ENCODE results near the gene ALPL.
"Not testable (repeated sequence)": the region's sequence is repeated elsewhere in the genome, so short reads cannot be mapped to it uniquely, and the experiment has no call there.

Gene ALPL

GRCh38 chr1:21564521-21565095, 55.4 kb downstream of the ALPL start:
- H3K9ac ChIP-seq: 0 out of 22 replicates have a peak overlapping the region, but pooled peaks of 2 of the 11 experiments have one; percentile 10 to 14
- no peak overlapping the region for H3K27ac ChIP-seq
- TF ChIP-seq Cebpa-rat (IDR thresholded peaks at IDR 0.05): no peak
- peaks cover 0 to 40% (median 0%) of the 10 kb centered on the region in 11 experiments; a peak in 5 of 22 replicates for H3K27me3 ChIP-seq
- H3K4me1 ChIP-seq: peaks cover 18 to 52% (median 45%) of the 10 kb centered on the region in 10 experiments; a peak in 19 of 20 replicates
- H3K36me3 ChIP-seq: no peaks in the 10 kb centered on the region
- H3K4me2 ChIP-seq: peak overlapping the region; percentile 10 to 82 (median 72); a peak in 20 of 22 replicates
- H3K9me3 ChIP-seq (replicated peaks in 1 of 11): no peaks in the 10 kb centered on the region
- no peak overlapping the region for H3K4me3 ChIP-seq
- peaks cover 0 to 13% (median 0%) of the 10 kb centered on the region in 11 experiments; a peak in 4 of 22 replicates for H4K20me1 ChIP-seq

GRCh38 chr1:21565285-21565684, 56.1 kb downstream of the ALPL start:
- Histone ChIP-seq H3K4me3 (no peak overlapping the region), H3K27ac (no peak overlapping the region), H4K20me1 (peaks cover 0 to 13% (median 0%) of the 10 kb centered on the region in 11 experiments; a peak in 4 of 22 replicates), H3K27me3 (peaks cover 0 to 33% (median 0%) of the 10 kb centered on the region in 11 experiments; a peak in 5 of 22 replicates), H3K9ac (no peak overlapping the region), H3K4me2 (peak overlapping the region in 2 of 11 experiments; percentile 75 to 82; a peak in 1 of 22 replicates), H3K36me3 (no peaks in the 10 kb centered on the region), H3K9me3 (replicated peaks in 1 of 11) (no peaks in the 10 kb centered on the region), H3K4me1 (peaks cover 18 to 53% (median 48%) of the 10 kb centered on the region in 10 experiments; a peak in 19 of 20 replicates)
- no peak for TF ChIP-seq Cebpa-rat (IDR thresholded peaks at IDR 0.05)

DNA sequence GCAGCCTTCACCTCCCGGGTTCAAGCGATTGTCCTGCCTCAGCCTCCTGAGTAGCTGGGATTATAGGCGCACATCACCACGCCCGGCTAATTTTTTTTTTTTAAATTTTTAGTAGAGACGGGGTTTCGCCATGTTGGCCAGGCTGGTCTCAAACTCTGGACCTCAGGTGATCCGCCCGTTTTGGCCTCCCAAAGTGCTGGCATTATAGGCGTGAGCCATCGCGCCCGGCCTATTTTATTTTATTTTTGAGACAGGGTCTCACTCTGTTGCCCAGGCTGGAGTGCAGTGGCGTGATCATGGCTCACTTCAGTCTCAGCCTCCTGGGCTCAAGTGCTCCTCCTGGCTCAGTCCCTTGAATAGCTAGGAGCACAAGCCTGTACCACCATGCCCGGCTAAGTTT, 57.1 kb downstream of the ALPL start:
- Histone ChIP-seq H3K4me2 (peak overlapping the region in 6 of 11 experiments; percentile 61 to 80 (median 75); a peak in 8 of 22 replicates), H4K20me1 (peaks cover 0 to 13% (median 0%) of the 10 kb centered on the region in 11 experiments; a peak in 3 of 22 replicates), H3K4me1 (peaks cover 18 to 53% (median 48%) of the 10 kb centered on the region in 10 experiments; a peak in 19 of 20 replicates), H3K27me3 (peaks cover 0 to 29% (median 0%) of the 10 kb centered on the region in 11 experiments; a peak in 5 of 22 replicates)
- not testable (repeated sequence) for H3K9me3 ChIP-seq (replicated peaks in 1 of 11); H3K9ac ChIP-seq; H3K27ac ChIP-seq; H3K4me3 ChIP-seq; H3K36me3 ChIP-seq

DNA sequence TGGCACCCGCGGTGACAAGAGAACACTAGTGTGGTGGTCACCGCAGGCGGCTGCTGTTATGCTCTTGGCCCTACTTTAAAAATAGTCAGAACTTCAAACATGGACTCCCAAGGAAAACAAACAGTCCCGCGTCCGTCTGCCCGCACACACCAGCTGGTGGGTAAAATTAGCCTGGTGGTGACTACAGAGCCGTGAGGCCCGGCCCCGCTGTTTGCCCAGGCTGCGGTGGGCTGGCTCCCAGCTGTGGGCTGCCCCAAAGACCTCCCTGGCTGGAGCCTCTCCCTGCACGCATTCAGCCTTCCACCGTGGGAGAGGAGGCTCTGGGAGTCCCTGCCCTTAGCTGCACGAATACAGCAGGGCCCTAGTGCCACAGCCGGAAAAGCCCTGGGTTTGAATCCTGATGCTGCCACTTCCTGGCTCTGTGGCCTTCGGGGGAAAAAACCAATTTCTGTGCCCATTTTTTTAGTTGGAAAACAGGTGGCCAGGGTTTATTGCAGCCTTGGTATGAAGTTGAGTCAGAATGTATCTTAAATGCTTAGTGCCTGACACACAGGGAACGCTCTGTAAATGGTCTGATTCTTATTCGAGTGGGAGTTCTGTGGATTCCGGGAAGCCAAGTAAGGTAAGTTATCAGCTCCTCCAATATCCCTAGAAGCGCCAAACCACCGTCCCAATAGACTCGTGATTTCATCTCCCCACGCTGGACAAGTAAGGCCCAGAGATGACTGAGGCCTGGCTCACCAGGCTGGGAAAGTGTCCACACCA, 58.2 kb downstream of the ALPL start:
- no peak for TF ChIP-seq Cebpa-rat (IDR thresholded peaks at IDR 0.05)
- H3K4me3 ChIP-seq: no peak overlapping the region
- peak overlapping the region in 10 of 11 experiments; percentile 5 to 80 (median 73); a peak in 18 of 22 replicates for H3K4me2 ChIP-seq
- peak overlapping the region in 3 of 11 experiments; percentile 17 to 35 (median 24); a peak in 3 of 22 replicates for H3K9ac ChIP-seq
- H3K27me3 ChIP-seq: peaks cover 0 to 29% (median 0%) of the 10 kb centered on the region in 11 experiments; a peak in 5 of 22 replicates
- no peaks in the 10 kb centered on the region for H3K36me3 ChIP-seq
- H3K27ac ChIP-seq: no peak overlapping the region
- peaks cover 0 to 9% (median 0%) of the 10 kb centered on the region in 11 experiments; a peak in 2 of 22 replicates for H3K9me3 ChIP-seq (replicated peaks in 1 of 11)
- peaks cover 0 to 13% (median 0%) of the 10 kb centered on the region in 11 experiments; a peak in 3 of 22 replicates for H4K20me1 ChIP-seq
- H3K4me1 ChIP-seq: peaks cover 18 to 53% (median 48%) of the 10 kb centered on the region in 10 experiments; a peak in 19 of 20 replicates

GRCh38 chr1:21568006-21568746, 59.0 kb downstream of the ALPL start:
- Histone ChIP-seq H3K9ac (no peak overlapping the region), H3K4me3 (no peak overlapping the region), H3K4me2 (peak overlapping the region; percentile 5 to 80 (median 71); a peak in 20 of 22 replicates), H3K27me3 (peaks cover 0 to 29% (median 0%) of the 10 kb centered on the region in 11 experiments; a peak in 5 of 22 replicates), H3K4me1 (peaks cover 18 to 53% (median 48%) of the 10 kb centered on the region in 10 experiments; a peak in 19 of 20 replicates), H3K36me3 (no peaks in the 10 kb centered on the region), H4K20me1 (peaks cover 0 to 13% (median 0%) of the 10 kb centered on the region in 11 experiments; a peak in 2 of 22 replicates), H3K9me3 (replicated peaks in 1 of 11) (peaks cover 0 to 9% (median 0%) of the 10 kb centered on the region in 11 experiments; a peak in 2 of 22 replicates), H3K27ac (no peak overlapping the region)
- TF ChIP-seq Cebpa-rat (IDR thresholded peaks at IDR 0.05): no peak

DNA sequence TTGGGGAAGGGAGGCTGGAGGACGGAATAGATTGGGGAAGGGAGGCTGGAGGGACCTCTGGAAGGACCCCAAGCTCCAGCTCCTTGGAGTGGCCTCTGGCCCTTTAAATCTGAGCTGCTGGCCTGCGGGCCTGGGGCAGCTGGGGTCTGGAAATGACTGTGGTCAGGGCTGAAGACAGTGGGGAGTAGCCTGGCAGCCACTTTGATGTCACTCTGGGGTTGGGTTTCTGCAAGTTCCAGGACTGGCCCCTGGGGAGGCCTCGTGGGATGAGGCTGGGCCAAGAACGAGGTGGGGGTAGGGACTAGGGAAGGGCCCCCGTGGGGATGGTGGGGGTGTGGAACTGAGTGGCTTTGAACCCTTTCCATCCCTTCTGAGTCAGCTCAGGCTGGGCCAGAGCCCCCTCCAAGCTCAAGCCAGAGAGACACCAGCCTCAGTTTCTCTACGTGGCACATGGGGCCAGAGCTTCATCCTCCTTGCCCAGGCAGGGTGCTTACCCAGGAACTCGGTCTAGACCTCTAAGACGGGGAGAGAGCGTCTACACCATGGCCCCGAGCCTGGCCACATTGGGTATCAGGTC, 59.7 kb downstream of the ALPL start:
- H3K9me3 ChIP-seq (replicated peaks in 1 of 11): peaks cover 0 to 9% (median 0%) of the 10 kb centered on the region in 11 experiments; a peak in 2 of 22 replicates
- peaks cover 0 to 12% (median 0%) of the 10 kb centered on the region in 11 experiments; a peak in 2 of 22 replicates for H4K20me1 ChIP-seq
- no peaks in the 10 kb centered on the region for H3K36me3 ChIP-seq
- H3K4me2 ChIP-seq: peak overlapping the region in 10 of 11 experiments; percentile 5 to 80 (median 73); a peak in 19 of 22 replicates
- peaks cover 18 to 52% (median 46%) of the 10 kb centered on the region in 10 experiments; a peak in 19 of 20 replicates for H3K4me1 ChIP-seq
- TF ChIP-seq Cebpa-rat (IDR thresholded peaks at IDR 0.05): no peak
- peaks cover 0 to 32% (median 0%) of the 10 kb centered on the region in 11 experiments; a peak in 6 of 22 replicates for H3K27me3 ChIP-seq
- H3K4me3 ChIP-seq: no peak overlapping the region
- no peak overlapping the region for H3K9ac ChIP-seq
- no peak overlapping the region for H3K27ac ChIP-seq

- H3K9me3 ChIP-seq (replicated peaks in 1 of 11): peaks cover 0 to 9% (median 0%) of the 10 kb centered on the region in 11 experiments; a peak in 2 of 22 replicates
- H3K9ac ChIP-seq: no peak overlapping the region
- H4K20me1 ChIP-seq: peaks cover 0 to 7% (median 0%) of the 10 kb centered on the region in 11 experiments; a peak in 2 of 22 replicates
- no peak overlapping the region for H3K27ac ChIP-seq
- H3K36me3 ChIP-seq: no peaks in the 10 kb centered on the region
- no peak for TF ChIP-seq Cebpa-rat (IDR thresholded peaks at IDR 0.05)
- H3K4me1 ChIP-seq: peaks cover 21 to 53% (median 49%) of the 10 kb centered on the region in 10 experiments
- no peak overlapping the region for H3K4me3 ChIP-seq
- peaks cover 0 to 37% (median 0%) of the 10 kb centered on the region in 11 experiments; a peak in 5 of 22 replicates for H3K27me3 ChIP-seq
- peak overlapping the region in 8 of 11 experiments; percentile 61 to 80 (median 75); a peak in 12 of 22 replicates for H3K4me2 ChIP-seq
Measured at GRCh38 chr1:21569820-21570527, 60.8 kb downstream of the ALPL start.
